ENCODE measurements around the gene ANO7.
"Not testable (repeated sequence)": the region's sequence is repeated elsewhere in the genome, so short reads cannot be mapped to it uniquely, and the experiment has no call there.

Gene ANO7

GRCh38 chr2:241191081-241191480 lies 2.6 kb downstream of the ANO7 start:
- no peak for DNase-seq

- DNase-seq, result no peak
Observed at GRCh38 chr2:241193271-241193670, 4.8 kb downstream of the ANO7 start.

GRCh38 chr2:241194811-241195210 lies 6.3 kb downstream of the ANO7 start:
- DNase-seq, result no peak

- no peak for DNase-seq
Observed at GRCh38 chr2:241195506-241196130, 7.1 kb downstream of the ANO7 start.

GRCh38 chr2:241197246-241197645 lies 8.8 kb downstream of the ANO7 start:
- not testable (repeated sequence) for DNase-seq

GRCh38 chr2:241197947-241198346 lies 9.5 kb downstream of the ANO7 start:
- DNase-seq, result no peak

GRCh38 chr2:241198381-241199279 lies 10.2 kb downstream of the ANO7 start:
- DNase-seq, result no peak

GRCh38 chr2:241199286-241199685 lies 10.8 kb downstream of the ANO7 start:
- DNase-seq, result no peak

- DNase-seq, result no peak
Observed at GRCh38 chr2:241199897-241200821, 11.7 kb downstream of the ANO7 start.

GRCh38 chr2:241200822-241201395 lies 12.4 kb downstream of the ANO7 start:
- DNase-seq, result no peak

- DNase-seq, result no peak
Observed at GRCh38 chr2:241201445-241202267, 13.2 kb downstream of the ANO7 start.

GRCh38 chr2:241202268-241202585 lies 13.8 kb downstream of the ANO7 start:
- no peak for DNase-seq

GRCh38 chr2:241202681-241203080 lies 14.2 kb downstream of the ANO7 start:
- no peak for DNase-seq

- no peak for DNase-seq
Observed at GRCh38 chr2:241203218-241204009, 14.9 kb downstream of the ANO7 start.

- DNase-seq, result no peak
Observed at GRCh38 chr2:241204010-241204384, 15.5 kb downstream of the ANO7 start.

- DNase-seq, result no peak
Observed at GRCh38 chr2:241204490-241204889, 16.0 kb downstream of the ANO7 start.

GRCh38 chr2:241205086-241205485 lies 16.6 kb downstream of the ANO7 start:
- DNase-seq, result no peak

- no peak for DNase-seq
Observed at GRCh38 chr2:241207151-241207550, 18.7 kb downstream of the ANO7 start.

GRCh38 chr2:241207641-241208040 lies 19.2 kb downstream of the ANO7 start:
- no peak for DNase-seq

GRCh38 chr2:241208058-241208457 lies 19.6 kb downstream of the ANO7 start:
- DNase-seq, result no peak

GRCh38 chr2:241209271-241209670 lies 20.8 kb downstream of the ANO7 start:
- no peak for DNase-seq

Data from activated T-cell treated with anti-CD3 and anti-CD28 coated beads, Interleukin-2, amount 50 U/mL, for 1 hour (primary cell).